Esophagus squamous epithelium (tissue), 5 donors: Measurements from ENCODE around the gene PMFBP1. TPM values are rescaled to one million over a fixed set of nuclear protein-coding genes. Genes with fewer than 3 reads are reported as not detected.

ENCODE experiments used
- DNase-seq: peaks from one replicate; lab custom pipeline; 2025; lab: John Stamatoyannopoulos, UW
- H3K27ac ChIP-seq, 4 donors: fragments of 200-600 bp; sonication (generic); one replicate each; pipeline ENCODE4 v1.5.1; 2016 to 2019; ENCODE audit warnings: mild to moderate bottlenecking in 1 of 4
- H3K27me3 ChIP-seq, 4 donors: fragments of 200-600 bp; sonication (generic); 1 replicate in 3 of 4; 2 replicates in 1 of 4; pipeline versions ENCODE4 v1.5.1 to v1.6.0; 2017 to 2021; ENCODE audit warnings: antibody characterized with exemption in 1 of 4
- H3K36me3 ChIP-seq, 3 donors: fragments of 200-600 bp; sonication (generic); one replicate each; pipeline ENCODE4 v1.5.1; 2016 to 2019
- H3K4me1 ChIP-seq, 3 donors: fragments of 200-600 bp; sonication (generic); one replicate each; pipeline ENCODE4 v1.5.1; 2017 to 2019
- H3K4me3 ChIP-seq, 4 donors: fragments of 200-600 bp; sonication (generic); 1 replicate in 3 of 4; 2 replicates in 1 of 4; pipeline ENCODE4 v1.5.1; 2016 to 2019; ENCODE audit warnings: mild to moderate bottlenecking in 2 of 4, moderate library complexity in 1 of 4
- H3K9me3 ChIP-seq, 3 donors: fragments of 200-600 bp; sonication (generic); one replicate each; pipeline ENCODE4 v1.5.1; 2016 to 2019
- CTCF ChIP-seq, 6 experiments: fragments of 450-650 bp in 4 of 6; fragments of 200-600 bp in 2 of 6; sonication (generic) in 2 of 6; IDR thresholded peaks; one replicate each; pipeline ENCODE4 v1.5.1; 2016 to 2019; ENCODE audit warnings: antibody characterized with exemption in 6 of 6, mild to moderate bottlenecking in 4 of 6, moderate library complexity in 4 of 6
- POLR2A ChIP-seq, 4 donors: fragments of 450-650 bp; IDR thresholded peaks; one replicate each; pipeline ENCODE4 v1.6.1; 2017; ENCODE audit warnings: antibody characterized with exemption in 4 of 4, mild to moderate bottlenecking in 4 of 4, moderate library complexity in 3 of 4
- WGBS, 2 donors: methylation state at CpG; one replicate each; pipeline ENCODE4 v1.1.5; 2018; 5-methylcytosine and 5-hydroxymethylcytosine counted together
- intact Hi-C: fragments of 100-400 bp; cut with DNase I; formaldehyde crosslinking; loops from one replicate; pipeline ENCODE4 v1.15.0; 2022
- total RNA-seq, 4 donors: library from RNA; depleted of rRNA; stranded (reverse); fragments of >200 nt; gene quantifications; one replicate each; pipeline ENCODE4 v1.1.0, GENCODE V29; 2016
- donor health status: DM: yes; HTN: yes; CAD: no.

The PMFBP1 gene
- total RNA-seq, 4 donors from 2014 or later: 1.1 to 2.0 (median 1.4) TPM

GRCh38 chr16:72166954-72167561 lies 4.9 kb downstream of the PMFBP1 start:
- no peaks in the 10 kb centered on the region for H3K27me3 ChIP-seq
- no peaks in the 10 kb centered on the region for H3K4me1 ChIP-seq
- TF ChIP-seq POLR2A (IDR thresholded peaks at IDR 0.05): no peak
- TF ChIP-seq CTCF (IDR thresholded peaks at IDR 0.05): no peak
- WGBS, 2 donors: 77 to 92% methylated on average over 6 of the region's 6 CpGs
- no peak for DNase-seq
- H3K36me3 ChIP-seq: no peaks in the 10 kb centered on the region
- no peak overlapping the region for H3K4me3 ChIP-seq
- H3K27ac ChIP-seq: no peak overlapping the region
- no peaks in the 10 kb centered on the region for H3K9me3 ChIP-seq
- intact Hi-C loops: no loop called here

DNA sequence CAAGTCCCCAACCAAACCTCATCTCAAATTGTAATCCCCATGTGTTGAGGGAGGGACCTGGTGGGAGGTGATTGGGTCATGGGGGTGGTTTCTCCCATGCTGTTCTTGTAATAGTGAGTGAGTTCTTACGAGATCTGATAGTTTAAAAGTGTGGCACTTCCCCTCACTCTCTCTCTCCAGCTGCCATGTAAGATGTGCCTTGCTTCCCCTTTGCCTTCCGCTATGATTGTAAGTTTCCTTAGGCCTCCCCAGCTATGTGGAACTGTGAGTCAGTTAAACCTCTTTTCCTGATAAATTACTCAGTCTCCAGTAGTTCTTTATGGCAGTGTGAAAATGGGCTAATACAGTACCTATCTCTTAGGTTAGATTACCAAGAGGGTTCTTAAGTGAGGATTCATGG lies 5.8 kb downstream of the PMFBP1 start:
- H3K27ac ChIP-seq: no peak overlapping the region
- H3K4me3 ChIP-seq: no peak overlapping the region
- intact Hi-C loops: no loop called here
- H3K9me3 ChIP-seq: no peaks in the 10 kb centered on the region
- H3K36me3 ChIP-seq: no peaks in the 10 kb centered on the region
- DNase-seq: no peak
- no peaks in the 10 kb centered on the region for H3K27me3 ChIP-seq
- WGBS, 2 donors: 89 to 100% methylated on average over 2 of the region's 2 CpGs
- TF ChIP-seq POLR2A (IDR thresholded peaks at IDR 0.05) (no peak), CTCF (IDR thresholded peaks at IDR 0.05) (no peak)
- H3K4me1 ChIP-seq: no peaks in the 10 kb centered on the region

DNA sequence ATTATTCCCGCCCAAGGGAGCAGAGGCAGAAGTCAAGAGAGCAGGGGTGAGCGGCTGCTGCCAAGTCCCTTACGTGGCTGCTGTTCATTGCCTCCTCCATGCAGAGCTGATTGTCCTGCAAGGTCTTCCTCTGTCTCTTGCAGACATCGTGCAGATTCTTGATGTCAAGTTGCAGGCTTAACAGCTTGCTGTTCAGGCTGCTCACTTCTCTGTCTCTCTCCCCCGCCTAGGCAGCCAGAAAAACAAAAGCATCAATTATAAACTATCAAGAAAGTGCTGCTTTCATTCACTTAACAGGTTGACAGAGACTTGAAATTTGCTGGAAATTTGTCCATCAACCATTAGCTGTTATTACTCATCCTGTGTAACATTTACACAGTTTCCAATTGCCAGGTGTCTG lies 7.3 kb downstream of the PMFBP1 start:
- Histone ChIP-seq H3K9me3 (no peaks in the 10 kb centered on the region), H3K36me3 (no peaks in the 10 kb centered on the region), H3K4me3 (no peak overlapping the region), H3K27ac (no peak overlapping the region), H3K4me1 (no peaks in the 10 kb centered on the region), H3K27me3 (no peaks in the 10 kb centered on the region)
- intact Hi-C loops: no loop called here
- TF ChIP-seq POLR2A (IDR thresholded peaks at IDR 0.05) (no peak), CTCF (IDR thresholded peaks at IDR 0.05) (no peak)
- 83 to 90% methylated on average over 5 of the region's 5 CpGs for WGBS, 2 donors
- no peak for DNase-seq

DNA sequence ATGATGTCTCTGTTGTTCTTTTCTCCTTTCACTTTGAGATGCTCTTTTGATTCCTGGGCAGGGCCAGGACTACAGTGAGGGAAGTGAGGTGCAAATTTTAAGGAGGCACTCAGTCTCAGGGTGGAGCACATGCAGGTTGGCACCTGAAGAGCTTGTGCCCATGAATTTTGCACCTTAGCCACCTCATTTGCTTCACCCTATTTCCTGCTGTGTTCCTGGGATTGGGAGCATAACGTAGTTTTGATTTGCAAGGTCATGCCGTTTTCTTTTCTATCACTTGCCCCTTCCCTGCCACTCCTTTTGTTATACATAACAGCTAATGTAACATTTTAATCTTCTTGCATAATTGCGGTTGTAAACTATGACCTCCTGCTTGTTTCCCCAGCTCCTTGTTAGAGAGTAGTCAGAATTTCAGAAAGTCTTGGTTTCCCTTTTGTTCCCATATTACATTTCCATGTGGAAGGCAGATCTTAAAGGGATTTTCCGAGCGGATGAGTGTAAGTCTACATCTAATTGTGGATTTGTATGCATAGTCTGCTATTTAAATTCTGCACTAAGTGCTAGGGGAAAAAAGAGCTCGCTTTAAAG lies 9.8 kb downstream of the PMFBP1 start:
- intact Hi-C loops: no loop called here
- Histone ChIP-seq H3K36me3 (no peaks in the 10 kb centered on the region), H3K27me3 (no peaks in the 10 kb centered on the region), H3K9me3 (no peaks in the 10 kb centered on the region), H3K4me1 (no peaks in the 10 kb centered on the region), H3K27ac (no peak overlapping the region), H3K4me3 (no peak overlapping the region)
- no peak for DNase-seq
- TF ChIP-seq POLR2A (IDR thresholded peaks at IDR 0.05) (no peak), CTCF (IDR thresholded peaks at IDR 0.05) (no peak)
- 68 to 70% methylated on average over 6 of the region's 6 CpGs for WGBS, 2 donors

GRCh38 chr16:72159801-72160200 lies 12.2 kb downstream of the PMFBP1 start:
- WGBS, 2 donors: 39 to 57% methylated on average over 2 of the region's 2 CpGs
- Histone ChIP-seq H3K9me3 (no peaks in the 10 kb centered on the region), H3K4me1 (no peaks in the 10 kb centered on the region), H3K36me3 (no peaks in the 10 kb centered on the region), H3K27me3 (no peaks in the 10 kb centered on the region), H3K4me3 (no peak overlapping the region), H3K27ac (no peak overlapping the region)
- intact Hi-C loops: no loop called here
- TF ChIP-seq POLR2A (IDR thresholded peaks at IDR 0.05) (no peak), CTCF (IDR thresholded peaks at IDR 0.05) (no peak)
- no peak for DNase-seq
